ENCODE results near the gene NFATC2IP.
"Not testable (repeated sequence)": the region's sequence is repeated elsewhere in the genome, so short reads cannot be mapped to it uniquely, and the experiment has no call there.

- TF ChIP-seq POLR2A, CTCF (IDR thresholded peaks at IDR 0.05): not testable (repeated sequence)
These were observed 24.5 kb upstream of the NFATC2IP start for GRCh38 chr16:28926284-28926683.

Measured in uterus (tissue), 2 donors.